HFFc6 (cell line): ENCODE measurements around the gene ELL2. TPM values are rescaled to one million over a fixed set of nuclear protein-coding genes. Genes with fewer than 3 reads are reported as not detected.
A peak's percentile ranks its signal among the peaks of the same experiment; 100 is the strongest.
"Not testable (repeated sequence)": the region's sequence is repeated elsewhere in the genome, so short reads cannot be mapped to it uniquely, and the experiment has no call there.

Source experiments
- DNase-seq: peaks from one replicate; pipeline ENCODE4 v3.0.0-alpha.2; 2018
- H3K27ac Mint-ChIP-seq: 2 replicates; pipeline ENCODE4 v1.8.0; 2020; ENCODE audit warnings: mild to moderate bottlenecking, mixed read lengths
- H3K27me3 Mint-ChIP-seq: 2 replicates; pipeline ENCODE4 v1.8.0; 2021; ENCODE audit warnings: mild to moderate bottlenecking, moderate library complexity, mixed read lengths; ENCODE audit not compliant: insufficient read depth
- H3K36me3 Mint-ChIP-seq: 2 replicates; pipeline ENCODE4 v1.8.0; 2021; ENCODE audit warnings: low read depth, mixed read lengths
- H3K4me1 Mint-ChIP-seq: 2 replicates; pipeline ENCODE4 v1.8.0; 2020; ENCODE audit warnings: low read depth, mixed read lengths
- H3K4me3 Mint-ChIP-seq: 2 replicates; pipeline ENCODE4 v1.8.0; 2020; ENCODE audit warnings: mild to moderate bottlenecking, moderate library complexity, mixed read lengths
- H3K9me3 Mint-ChIP-seq: 2 replicates; pipeline ENCODE4 v1.8.0; 2020; ENCODE audit warnings: mild to moderate bottlenecking, mixed read lengths
- total RNA-seq, 6 experiments: library from RNA; stranded (reverse); fragmentation: NEBNext Ultra II Directional; extraction: Animal tissue kit (Norgen Biotek cat#: 25700); gene quantifications; 2 replicates in 1 of 6; 3 replicates in 5 of 6; pipeline ENCODE4 v1.2.3, GENCODE V29; 2021
- TF ChIP-seq, protein P1 (sequence below): fragments of 200-600 bp; sonication (generic); IDR thresholded peaks from 2 replicates; pipeline ENCODE4 v1.5.0; 2021; ENCODE audit warnings: antibody characterized with exemption, mild to moderate bottlenecking

Gene ELL2
- total RNA-seq, 6 experiments from 2014 or later = 346 to 505 (median 380) TPM

- no peak for DNase-seq
- H3K4me1 Mint-ChIP-seq = peaks cover 52% of the 10 kb centered on the region
- no peaks in the 10 kb centered on the region for H3K36me3 Mint-ChIP-seq
- H3K27ac Mint-ChIP-seq = peak overlapping the region; percentile 51; the same call in 1 of the 2 replicates
- TF ChIP-seq, protein P1, sequence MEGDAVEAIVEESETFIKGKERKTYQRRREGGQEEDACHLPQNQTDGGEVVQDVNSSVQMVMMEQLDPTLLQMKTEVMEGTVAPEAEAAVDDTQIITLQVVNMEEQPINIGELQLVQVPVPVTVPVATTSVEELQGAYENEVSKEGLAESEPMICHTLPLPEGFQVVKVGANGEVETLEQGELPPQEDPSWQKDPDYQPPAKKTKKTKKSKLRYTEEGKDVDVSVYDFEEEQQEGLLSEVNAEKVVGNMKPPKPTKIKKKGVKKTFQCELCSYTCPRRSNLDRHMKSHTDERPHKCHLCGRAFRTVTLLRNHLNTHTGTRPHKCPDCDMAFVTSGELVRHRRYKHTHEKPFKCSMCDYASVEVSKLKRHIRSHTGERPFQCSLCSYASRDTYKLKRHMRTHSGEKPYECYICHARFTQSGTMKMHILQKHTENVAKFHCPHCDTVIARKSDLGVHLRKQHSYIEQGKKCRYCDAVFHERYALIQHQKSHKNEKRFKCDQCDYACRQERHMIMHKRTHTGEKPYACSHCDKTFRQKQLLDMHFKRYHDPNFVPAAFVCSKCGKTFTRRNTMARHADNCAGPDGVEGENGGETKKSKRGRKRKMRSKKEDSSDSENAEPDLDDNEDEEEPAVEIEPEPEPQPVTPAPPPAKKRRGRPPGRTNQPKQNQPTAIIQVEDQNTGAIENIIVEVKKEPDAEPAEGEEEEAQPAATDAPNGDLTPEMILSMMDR = no peak
- H3K9me3 Mint-ChIP-seq = peaks cover 15% of the 10 kb centered on the region
- peaks cover 42% of the 10 kb centered on the region for H3K27me3 Mint-ChIP-seq
- H3K4me3 Mint-ChIP-seq = no peak overlapping the region
Observed at GRCh38 chr5:95874246-95874645, 87.4 kb downstream of the ELL2 start.

- Mint-ChIP-seq H3K4me1 (peaks cover 54% of the 10 kb centered on the region), H3K27me3 (peaks cover 34% of the 10 kb centered on the region), H3K27ac (peak overlapping the region; percentile 51; the same call in 1 of the 2 replicates), H3K4me3 (0 out of 2 replicates have a peak overlapping the region, but pooled peaks have one; percentile 52), H3K36me3 (peaks cover 2% of the 10 kb centered on the region; the same call in 1 of the 2 replicates), H3K9me3 (peaks cover 8% of the 10 kb centered on the region)
- DNase-seq = no peak
- TF ChIP-seq, protein P1 = no peak
Observed at GRCh38 chr5:95873351-95873750, 88.3 kb downstream of the ELL2 start.

- Mint-ChIP-seq H3K4me3 (peak overlapping the region; percentile 52; the same call in 1 of the 2 replicates), H3K36me3 (peaks cover 6% of the 10 kb centered on the region)
- DNase-seq = peak; percentile 60
Observed at GRCh38 chr5:95872346-95873268, 89.0 kb downstream of the ELL2 start.

DNA sequence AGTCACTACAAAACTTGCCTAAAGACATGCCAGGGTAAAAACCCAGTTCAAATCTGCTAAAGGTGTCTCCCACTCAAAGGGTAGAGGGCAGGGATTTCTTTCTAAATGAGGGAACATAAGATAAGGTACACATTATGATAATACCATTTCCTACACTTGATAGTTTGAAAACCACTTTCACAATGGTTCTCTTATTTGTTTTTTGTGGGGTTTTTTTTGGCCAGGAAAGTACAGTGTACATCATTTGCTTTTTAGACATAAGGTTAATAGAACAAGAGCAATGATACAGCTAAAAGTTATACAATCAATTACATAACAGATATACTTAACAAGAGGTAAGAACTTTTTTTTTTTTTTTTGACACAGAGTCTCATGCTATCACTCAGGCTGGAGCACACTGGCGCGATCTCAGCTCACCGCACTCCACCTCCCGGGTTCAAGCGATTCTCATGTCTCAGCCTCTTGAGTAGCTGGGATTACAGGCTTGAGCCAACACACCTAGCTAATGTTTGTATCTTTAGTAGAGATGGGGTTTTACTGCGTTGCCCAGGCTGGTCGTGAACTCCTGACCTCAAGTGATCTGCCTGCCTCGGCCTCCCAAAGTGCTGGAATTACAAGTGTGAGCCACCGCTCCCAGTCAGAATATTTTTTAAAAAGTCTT, 90.4 kb downstream of the ELL2 start:
- TF ChIP-seq, protein P1 = no peak
- Mint-ChIP-seq H3K27ac (peak overlapping the region; percentile 84), H3K9me3 (no peaks in the 10 kb centered on the region), H3K27me3 (peaks cover 23% of the 10 kb centered on the region), H3K4me1 (peaks cover 64% of the 10 kb centered on the region), H3K36me3 (peaks cover 6% of the 10 kb centered on the region), H3K4me3 (no peak overlapping the region; the same call in 1 of the 2 replicates)
- no peak for DNase-seq

More at GRCh38 chr5:95872346-95873268, 89.0 kb downstream of the ELL2 start:
- Mint-ChIP-seq H3K9me3 (peaks cover 4% of the 10 kb centered on the region; the same call in 1 of the 2 replicates), H3K27me3 (peaks cover 30% of the 10 kb centered on the region), H3K4me1 (peaks cover 57% of the 10 kb centered on the region), H3K27ac (peak overlapping the region; percentile 51)
- TF ChIP-seq, protein P1 = no peak

DNA sequence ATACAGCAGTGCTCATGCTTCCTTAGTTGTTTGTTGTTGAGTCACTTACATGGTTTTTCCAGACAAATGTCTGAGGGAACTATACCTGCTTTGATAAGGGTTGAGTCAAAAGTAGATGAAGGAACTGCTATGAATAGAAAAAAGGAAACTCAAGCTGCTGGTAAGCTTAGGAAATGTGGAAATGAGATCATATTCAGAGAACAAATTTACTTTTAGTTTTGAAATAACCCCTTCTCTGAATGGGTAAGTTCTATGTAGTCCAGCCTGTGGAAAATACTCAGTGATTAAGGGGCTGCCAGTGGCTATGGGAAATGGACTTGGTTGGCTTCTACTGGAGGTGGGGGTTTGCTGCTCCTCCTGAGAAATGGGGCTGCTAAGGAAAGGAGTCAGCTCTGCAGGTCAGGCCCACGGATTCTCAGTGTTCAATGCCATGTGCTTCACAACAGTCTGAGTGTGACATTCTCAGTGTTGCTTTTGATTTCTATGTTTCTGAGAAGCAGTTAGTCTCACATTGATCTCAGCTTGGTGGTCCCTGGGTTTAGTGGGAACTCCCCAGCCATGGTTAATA, 91.5 kb downstream of the ELL2 start:
- H3K4me3 Mint-ChIP-seq = peak overlapping the region; percentile 25; the same call in 1 of the 2 replicates
- peak overlapping the region; percentile 84 for H3K27ac Mint-ChIP-seq
- peaks cover 75% of the 10 kb centered on the region for H3K4me1 Mint-ChIP-seq
- peaks cover 18% of the 10 kb centered on the region for H3K27me3 Mint-ChIP-seq
- H3K9me3 Mint-ChIP-seq = no peaks in the 10 kb centered on the region; the same call in 1 of the 2 replicates
- TF ChIP-seq, protein P1 = no peak
- DNase-seq = peak; percentile 65
- peaks cover 6% of the 10 kb centered on the region for H3K36me3 Mint-ChIP-seq

DNA sequence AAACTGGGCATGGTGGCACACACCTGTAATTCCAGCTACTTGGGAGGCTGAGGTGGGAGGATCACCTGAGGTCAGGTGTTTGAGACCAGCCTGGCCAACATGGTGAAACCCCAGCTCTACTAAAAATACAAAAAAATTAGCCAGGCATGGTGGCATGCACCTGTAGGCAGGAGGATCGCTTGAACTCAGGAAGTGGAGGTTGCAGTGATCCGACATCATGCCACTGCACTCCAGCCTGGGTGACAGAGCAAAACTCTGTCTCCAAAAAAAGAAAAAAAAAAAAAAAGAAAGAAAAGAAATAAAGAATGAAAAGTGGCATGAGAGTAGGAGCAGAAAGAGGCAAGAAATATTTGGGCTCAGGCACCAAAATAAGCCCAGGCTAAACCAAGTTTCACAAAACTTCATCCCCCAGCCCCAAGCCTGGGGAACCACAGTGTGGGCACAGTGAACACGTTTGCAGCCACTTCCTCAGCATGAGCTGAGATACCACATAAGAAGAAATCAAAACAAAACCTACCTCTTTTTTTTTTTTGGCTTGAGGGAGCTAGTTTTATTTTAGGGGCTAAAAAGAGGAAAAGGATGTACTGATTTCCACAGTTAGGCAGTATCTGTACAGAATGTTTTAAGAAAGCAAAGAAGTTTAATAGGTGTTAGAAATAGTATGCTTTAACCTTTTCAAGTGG, 92.3 kb downstream of the ELL2 start:
- not testable (repeated sequence) for H3K36me3 Mint-ChIP-seq, H3K4me3 Mint-ChIP-seq, DNase-seq, H3K9me3 Mint-ChIP-seq
- Mint-ChIP-seq H3K27ac (peak overlapping the region; percentile 64), H3K27me3 (peaks cover 18% of the 10 kb centered on the region), H3K4me1 (peaks cover 84% of the 10 kb centered on the region)
